Glutamatergic neuron (in vitro differentiated cells): ENCODE measurements around the gene TMEM171. TPM values are rescaled to one million over a fixed set of nuclear protein-coding genes. Genes with fewer than 3 reads are reported as not detected.

Experiments used
- DNase-seq: peaks from one replicate; pipeline ENCODE4 v3.0.0; 2022
- H3K27ac Mint-ChIP-seq: one replicate; pipeline ENCODE4 v1.8.0; 2020; ENCODE audit warnings: mild to moderate bottlenecking, mixed read lengths, inconsistent platforms; ENCODE audit not compliant: unreplicated experiment
- H3K27me3 Mint-ChIP-seq: one replicate; pipeline ENCODE4 v1.8.0; 2020; ENCODE audit warnings: mild to moderate bottlenecking, moderate library complexity, mixed read lengths, inconsistent platforms; ENCODE audit not compliant: unreplicated experiment
- H3K36me3 Mint-ChIP-seq: one replicate; pipeline ENCODE4 v1.8.0; 2020; ENCODE audit warnings: mild to moderate bottlenecking, mixed read lengths, inconsistent platforms; ENCODE audit not compliant: unreplicated experiment
- H3K4me1 Mint-ChIP-seq: one replicate; pipeline ENCODE4 v1.8.0; 2020; ENCODE audit warnings: mild to moderate bottlenecking, low read depth, mixed read lengths, inconsistent platforms; ENCODE audit not compliant: unreplicated experiment
- H3K4me3 Mint-ChIP-seq: one replicate; pipeline ENCODE4 v1.8.0; 2020; ENCODE audit warnings: mild to moderate bottlenecking, mixed read lengths, inconsistent platforms; ENCODE audit not compliant: unreplicated experiment
- H3K9me3 Mint-ChIP-seq: one replicate; pipeline ENCODE4 v1.8.0; 2020; ENCODE audit warnings: mild to moderate bottlenecking, moderate library complexity, mixed read lengths, inconsistent platforms; ENCODE audit not compliant: unreplicated experiment
- CTCF ChIP-seq: fragments of 200-600 bp; sonication (generic); IDR thresholded peaks from one replicate; pipeline ENCODE4 v1.5.0; 2021; ENCODE audit not compliant: partially characterized antibody, unreplicated experiment
- total RNA-seq: library from RNA; stranded (reverse); fragmentation: NEBNext Ultra II Directional; extraction: Animal tissue kit (Norgen Biotek cat#: 25700); gene quantifications from one replicate; pipeline ENCODE4 v1.2.1, GENCODE V29; 2021; ENCODE audit not compliant: unreplicated experiment

Gene TMEM171
- total RNA-seq, 1 donor from 2014 or later = 1.1 TPM

GRCh38 chr5:73150876-73151275 is 30.5 kb downstream of the TMEM171 start:
- no peak for TF ChIP-seq CTCF
- no peak for DNase-seq
- Mint-ChIP-seq H3K27ac (no peak overlapping the region), H3K27me3 (peaks cover 2% of the 10 kb centered on the region), H3K9me3 (no peaks in the 10 kb centered on the region), H3K4me3 (no peak overlapping the region), H3K4me1 (no peaks in the 10 kb centered on the region), H3K36me3 (no peaks in the 10 kb centered on the region)

- Mint-ChIP-seq H3K4me3 (no peak overlapping the region), H3K27me3 (peaks cover 2% of the 10 kb centered on the region), H3K9me3 (no peaks in the 10 kb centered on the region), H3K4me1 (no peaks in the 10 kb centered on the region), H3K27ac (no peak overlapping the region), H3K36me3 (no peaks in the 10 kb centered on the region)
- no peak for TF ChIP-seq CTCF
- DNase-seq = no peak
These were observed 31.5 kb downstream of the TMEM171 start for GRCh38 chr5:73151766-73152410.

GRCh38 chr5:73152411-73153388 is 32.3 kb downstream of the TMEM171 start:
- H3K27me3 Mint-ChIP-seq = peaks cover 2% of the 10 kb centered on the region

DNA sequence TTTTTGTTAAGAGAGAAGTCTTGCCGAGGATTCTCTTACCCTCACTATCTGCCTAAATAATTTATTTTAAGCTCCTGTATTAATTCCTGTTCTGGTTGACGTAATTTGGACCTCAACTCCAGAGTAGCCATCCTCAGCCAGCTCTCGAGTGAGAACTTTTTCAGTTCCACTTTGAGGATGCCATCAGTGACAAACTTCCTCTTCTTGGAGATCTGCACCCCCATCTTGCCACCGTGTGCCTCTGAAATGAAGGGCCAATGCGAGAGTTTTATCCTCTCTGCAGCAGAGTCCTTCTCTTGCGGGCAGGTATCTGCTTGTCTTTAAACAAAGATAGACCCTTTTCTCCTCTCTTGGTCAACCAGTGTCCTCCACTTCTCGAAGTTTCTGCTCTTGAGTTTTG is 33.1 kb downstream of the TMEM171 start:
- Mint-ChIP-seq H3K27ac (no peak overlapping the region), H3K4me3 (no peak overlapping the region), H3K4me1 (no peaks in the 10 kb centered on the region), H3K27me3 (peaks cover 2% of the 10 kb centered on the region), H3K36me3 (no peaks in the 10 kb centered on the region), H3K9me3 (no peaks in the 10 kb centered on the region)
- no peak for TF ChIP-seq CTCF
- no peak for DNase-seq

More at GRCh38 chr5:73152411-73153388, 32.3 kb downstream of the TMEM171 start:
- Mint-ChIP-seq H3K9me3 (no peaks in the 10 kb centered on the region), H3K4me3 (no peak overlapping the region), H3K4me1 (no peaks in the 10 kb centered on the region), H3K27ac (no peak overlapping the region), H3K36me3 (no peaks in the 10 kb centered on the region)
- TF ChIP-seq CTCF = no peak
- DNase-seq = no peak
